Right kidney (tissue), 1 donor: Measurements from ENCODE around the gene THBS1.

ENCODE experiments used
- DNase-seq: peaks from one replicate; pipeline ENCODE4 v3.0.0-alpha.2; 2016

THBS1 gene

DNA sequence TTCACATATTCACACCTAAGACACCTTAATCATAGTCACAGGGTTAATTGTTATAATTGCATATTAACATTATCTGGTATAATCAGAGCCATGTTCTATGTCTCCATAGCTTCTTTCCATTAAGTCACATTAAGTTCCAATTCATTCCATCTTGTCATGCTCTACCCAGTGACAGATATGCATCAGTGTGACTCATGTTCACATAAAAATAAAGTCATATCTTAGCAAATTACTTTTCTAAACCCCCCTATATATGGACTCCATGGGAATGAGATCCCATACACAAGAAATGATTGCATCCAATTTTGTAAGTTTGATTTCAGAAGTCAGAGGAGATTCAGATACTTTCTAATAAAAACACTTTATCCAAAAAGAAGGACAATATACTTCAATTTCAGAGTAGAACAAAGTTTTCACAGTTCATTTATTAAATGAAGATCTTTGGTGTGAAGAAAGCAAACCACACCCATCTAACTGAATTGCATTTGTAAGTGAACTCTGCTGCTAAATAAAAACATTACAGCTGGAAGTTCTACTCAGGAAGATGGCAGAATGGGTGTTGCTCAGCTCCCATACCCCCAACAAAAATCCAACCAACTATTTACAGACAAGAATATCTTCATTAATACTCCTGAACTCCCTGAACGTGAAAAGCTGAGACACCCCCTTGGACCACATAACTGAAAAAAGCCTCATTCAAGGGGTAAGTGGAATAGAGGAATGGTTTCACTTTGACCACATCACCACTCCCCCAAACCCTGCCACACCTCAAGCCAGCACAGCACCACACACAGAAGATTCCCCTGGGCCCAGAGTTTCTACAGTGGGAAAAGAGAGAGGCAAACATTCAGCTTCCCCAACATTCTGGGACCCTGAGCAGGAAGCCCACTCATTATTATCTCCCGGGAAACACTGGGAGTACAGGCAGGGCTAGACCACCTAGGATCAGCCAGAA lies 27.6 kb downstream of the THBS1 start:
- DNase-seq, result no peak

DNA sequence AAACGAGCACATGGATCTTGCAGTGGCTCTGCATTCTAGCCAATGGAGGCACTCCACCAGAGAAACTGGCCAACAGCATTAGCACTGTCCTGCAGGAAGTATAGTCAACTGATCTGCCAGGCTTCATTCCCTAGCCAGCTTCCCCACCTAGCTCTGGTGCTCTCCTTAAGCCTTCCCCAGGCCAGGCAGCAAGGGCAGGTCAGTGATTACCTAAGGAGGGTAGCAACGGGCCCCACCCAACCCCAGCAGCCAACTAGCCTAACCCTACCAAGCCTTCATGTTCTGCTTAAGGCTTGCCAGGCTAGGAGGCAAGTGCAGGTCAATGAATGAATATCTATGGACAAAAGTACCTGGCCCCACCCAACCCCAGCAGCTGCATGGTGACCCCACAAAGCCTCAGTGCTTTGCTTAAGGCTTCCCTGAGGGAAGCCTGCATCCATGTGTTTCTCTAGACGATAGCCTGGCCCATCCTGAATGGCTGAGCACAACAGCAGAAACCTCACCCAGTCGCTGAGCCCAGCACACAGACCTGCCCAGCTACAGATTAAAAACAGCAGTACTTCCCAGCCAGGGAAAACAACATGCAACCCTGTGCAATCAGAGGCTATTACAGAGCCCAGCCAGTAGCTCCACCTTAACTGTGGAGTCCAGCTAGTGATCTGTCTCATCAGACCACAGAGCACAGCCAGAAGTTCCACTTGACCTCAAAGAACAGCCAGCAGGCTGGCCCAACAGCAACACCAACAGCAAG lies 28.5 kb downstream of the THBS1 start:
- no peak for DNase-seq

DNA sequence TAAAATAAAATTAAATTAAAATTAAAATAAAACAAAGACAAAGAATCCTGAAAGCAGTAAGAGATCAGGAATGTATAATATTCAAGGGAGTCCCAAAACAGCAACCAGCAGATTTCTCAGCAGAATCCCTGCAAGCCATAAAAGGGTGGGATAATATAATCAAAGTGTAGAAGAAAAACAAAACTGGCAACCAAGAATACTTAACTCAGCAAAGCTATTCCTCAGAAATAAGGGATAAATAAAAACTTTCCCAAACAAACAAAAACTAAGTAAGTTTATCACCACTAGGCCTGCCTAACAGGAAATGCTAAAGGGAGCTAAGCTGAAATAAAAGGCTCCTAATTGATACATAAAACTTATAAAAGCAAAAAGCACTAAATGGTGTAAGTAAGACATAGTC lies 29.8 kb downstream of the THBS1 start:
- DNase-seq, result no peak

DNA sequence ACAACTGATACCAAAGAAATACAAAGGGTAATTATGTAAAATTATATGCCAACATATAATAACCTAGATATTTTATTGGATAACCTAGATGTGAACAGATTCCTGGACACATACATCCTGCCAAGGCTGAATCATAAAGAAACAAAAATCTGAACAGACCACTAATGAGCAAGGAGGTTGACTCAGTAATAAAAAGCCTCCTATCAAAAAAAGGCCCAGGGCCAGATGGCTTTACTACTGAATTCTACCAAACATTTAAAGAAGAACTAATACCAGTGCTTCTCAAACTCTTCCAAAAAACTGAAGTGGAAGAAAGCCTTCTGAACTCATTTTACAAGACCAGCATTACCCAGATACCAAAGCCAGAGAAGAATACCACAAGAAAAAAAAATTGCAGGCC lies 32.4 kb downstream of the THBS1 start:
- no peak for DNase-seq

DNA sequence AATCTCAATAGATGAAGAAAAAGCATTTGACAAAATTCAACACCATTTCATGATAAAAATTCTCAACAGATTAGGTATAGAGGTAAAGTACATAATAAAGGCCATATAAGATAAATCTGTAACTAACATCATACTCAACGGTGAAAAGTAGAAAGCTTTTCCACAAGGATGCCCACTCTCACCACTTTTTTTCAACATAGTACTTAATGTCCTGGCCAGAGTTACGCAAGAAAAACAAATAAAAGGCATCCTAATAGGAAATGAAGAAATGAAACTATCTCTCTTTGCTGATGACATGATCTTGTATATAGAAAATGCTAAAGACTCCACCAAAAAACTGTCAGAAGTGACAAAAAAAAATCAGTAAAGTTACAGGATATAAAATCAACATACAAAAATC lies 33.0 kb downstream of the THBS1 start:
- no peak for DNase-seq

DNA sequence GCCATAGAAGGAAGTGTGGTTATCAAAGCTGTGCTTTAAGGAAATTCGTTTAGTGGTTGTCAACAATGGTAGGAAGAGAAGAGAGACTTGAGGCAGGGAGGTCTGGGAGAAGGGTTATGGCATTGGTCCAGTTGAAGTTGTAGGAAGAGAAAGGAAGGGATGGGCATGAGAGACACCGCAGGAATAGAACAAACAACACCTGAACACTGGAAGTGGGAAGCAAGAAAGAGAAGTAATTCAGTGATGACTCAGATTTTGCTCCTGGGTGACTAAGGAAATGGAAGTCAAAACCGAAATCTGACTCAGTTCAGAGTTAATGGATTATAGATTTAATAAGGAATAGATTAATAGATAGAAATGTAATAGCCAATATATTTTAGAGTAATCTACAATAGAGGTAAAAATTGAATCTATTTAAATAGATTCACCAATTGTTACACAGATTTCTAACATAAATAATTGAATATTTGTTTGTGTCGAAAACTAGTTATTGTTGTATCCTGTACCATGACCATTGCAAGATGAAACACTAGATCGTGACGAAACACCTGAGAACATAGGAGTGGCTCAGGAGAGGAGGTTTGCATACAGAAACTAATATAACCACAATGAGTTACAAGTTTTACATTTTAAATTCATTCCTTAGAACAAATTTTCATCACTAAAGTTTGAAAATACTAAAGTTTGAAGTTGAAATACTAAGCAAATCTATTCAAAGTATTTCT lies 36.0 kb downstream of the THBS1 start:
- no peak for DNase-seq

DNA sequence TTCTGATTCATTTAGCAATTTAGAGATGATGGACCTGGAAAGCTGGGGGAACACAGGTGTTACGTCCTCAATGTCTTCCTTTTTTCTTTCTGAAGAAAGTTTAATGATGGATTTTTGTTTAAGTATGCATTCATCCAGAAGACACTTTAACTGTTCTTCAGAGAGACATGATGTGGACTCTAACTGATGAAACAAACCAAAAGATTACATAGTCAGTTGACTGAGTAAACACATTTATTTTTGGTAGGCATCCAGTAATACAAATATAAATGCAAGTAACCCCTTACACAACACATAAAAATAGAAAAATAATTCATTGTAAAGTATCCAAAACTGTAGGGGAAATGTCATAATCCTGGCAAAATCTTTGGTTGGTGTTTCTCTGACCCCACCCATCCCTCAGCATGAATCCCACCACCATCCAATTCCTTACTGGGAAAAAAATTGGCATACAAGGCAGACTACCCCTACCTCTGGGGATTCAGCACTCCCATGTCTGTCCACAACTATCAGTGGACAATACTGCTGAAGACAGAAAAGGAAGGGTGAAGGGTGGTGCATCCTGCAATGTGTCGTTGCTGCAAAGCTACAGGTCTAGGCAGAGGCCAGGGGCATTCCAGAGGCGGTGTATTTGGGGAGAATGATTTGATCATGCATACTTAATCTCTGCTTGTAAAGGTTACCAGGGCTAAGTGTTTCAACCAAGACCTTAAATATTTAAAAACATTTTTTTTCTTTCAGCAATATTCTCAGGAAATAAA lies 37.4 kb downstream of the THBS1 start:
- no peak for DNase-seq

DNA sequence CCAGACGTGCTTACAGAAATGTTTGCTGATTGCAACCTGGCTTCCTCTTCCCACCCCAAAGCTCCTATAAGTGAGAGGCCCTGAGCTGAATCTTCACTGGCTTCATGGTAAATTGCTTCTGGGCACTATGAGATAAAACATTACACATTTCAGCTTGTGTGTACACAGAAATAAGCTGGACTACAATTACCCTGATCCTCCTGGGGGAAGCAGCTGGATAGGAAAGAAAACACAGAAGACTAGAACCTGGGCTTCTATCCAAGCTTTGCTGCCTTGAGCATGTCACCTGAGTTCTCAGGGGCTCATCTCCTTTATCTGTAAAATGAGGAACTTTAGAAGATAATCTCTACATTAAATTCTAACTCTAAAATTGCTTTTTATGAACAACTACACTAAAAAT lies 40.3 kb downstream of the THBS1 start:
- DNase-seq, result no peak

DNA sequence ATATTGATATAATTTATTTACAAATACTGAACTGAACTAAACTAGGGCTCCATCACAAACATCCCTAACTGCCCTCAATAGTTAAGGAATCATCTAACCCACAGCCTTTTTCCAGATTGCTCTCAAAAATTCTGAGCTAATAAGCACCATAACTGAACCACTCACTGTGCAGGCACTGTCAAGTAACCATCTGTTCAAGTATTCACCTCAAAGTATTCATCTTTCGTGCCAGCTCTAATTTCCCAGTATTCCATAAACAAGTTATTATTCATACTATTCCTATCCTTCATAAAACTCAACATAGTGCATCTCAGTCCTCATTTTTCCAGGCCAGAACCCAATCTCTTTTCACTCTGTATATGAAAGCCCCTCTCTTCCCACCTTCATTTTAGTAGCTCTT lies 41.1 kb downstream of the THBS1 start:
- no peak for DNase-seq

DNA sequence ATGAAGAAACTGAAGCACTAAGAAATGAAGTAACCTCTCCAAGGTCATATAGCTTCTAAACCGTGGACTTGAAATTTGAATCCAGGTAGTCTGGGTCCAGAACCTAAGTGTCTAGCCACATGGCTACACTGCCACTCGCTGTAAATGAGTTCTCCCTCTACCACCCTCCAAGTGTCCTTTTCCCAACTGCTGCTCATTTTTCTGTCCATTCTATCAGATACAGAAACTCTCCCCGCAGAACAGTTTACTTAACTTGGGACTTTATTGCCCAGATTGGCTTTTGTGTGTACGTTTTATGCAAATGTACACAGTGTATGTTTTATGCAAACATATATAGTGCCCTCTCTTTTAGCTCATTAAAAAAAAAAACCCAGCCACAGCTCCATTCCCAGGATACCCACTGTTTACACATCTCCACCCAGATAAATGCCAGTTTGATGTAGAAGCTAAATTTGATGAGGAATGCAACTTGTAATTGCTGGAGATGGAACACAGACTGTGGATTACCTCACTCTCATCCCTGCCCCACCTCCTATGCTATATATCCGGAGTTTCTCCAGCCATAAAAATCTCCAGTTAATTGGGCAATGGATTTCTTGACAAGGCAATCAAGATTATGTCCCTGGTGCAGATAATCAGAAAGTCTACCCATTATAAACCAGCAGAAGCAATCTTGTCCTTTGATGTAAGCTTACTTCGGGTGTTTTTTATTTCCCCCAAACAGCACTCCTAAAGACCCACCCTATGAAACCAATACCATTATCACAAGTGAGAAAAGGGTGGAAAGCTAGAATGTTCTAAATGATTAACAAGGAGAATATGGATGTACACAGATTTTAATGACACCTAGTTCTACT lies 42.0 kb downstream of the THBS1 start:
- no peak for DNase-seq

DNA sequence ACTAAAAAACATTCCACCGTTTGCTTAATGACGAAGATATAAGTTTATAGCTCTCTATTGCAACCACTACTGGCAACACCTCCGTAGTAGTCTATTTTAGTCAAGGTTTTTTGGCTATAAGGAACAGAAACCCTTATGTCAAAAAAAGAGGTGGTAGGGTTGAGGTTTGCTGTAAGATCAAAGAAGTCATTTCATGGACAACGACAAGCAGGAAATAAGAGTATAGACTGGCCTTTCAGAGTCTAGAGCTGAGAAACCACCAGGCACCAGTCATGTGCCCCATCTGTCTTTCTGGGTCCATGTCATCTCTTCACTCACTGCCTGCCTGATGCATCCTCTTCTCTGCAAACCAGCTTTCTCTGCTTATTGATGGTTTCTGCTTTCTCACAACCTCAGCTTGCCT lies 42.7 kb downstream of the THBS1 start:
- DNase-seq, result no peak

DNA sequence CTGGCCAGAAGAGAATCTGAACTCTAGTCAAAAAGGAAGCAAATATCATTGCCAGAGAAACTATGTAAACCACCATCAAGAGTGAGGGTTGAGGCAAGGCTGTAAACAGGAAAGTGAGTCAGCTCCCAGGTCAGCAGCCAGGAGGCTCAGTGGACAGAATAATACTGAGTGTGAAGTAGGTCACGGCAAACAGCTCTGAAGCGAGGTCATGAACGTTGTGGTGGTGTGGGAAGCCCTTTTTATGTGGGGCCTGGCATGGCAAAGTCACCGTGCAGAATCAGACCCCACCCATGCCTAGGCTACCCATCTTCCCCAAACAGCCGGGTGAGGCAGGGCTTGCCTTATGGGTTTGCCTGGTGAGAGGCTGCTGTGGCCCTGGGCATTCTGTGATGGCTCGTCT lies 43.9 kb downstream of the THBS1 start:
- no peak for DNase-seq

DNA sequence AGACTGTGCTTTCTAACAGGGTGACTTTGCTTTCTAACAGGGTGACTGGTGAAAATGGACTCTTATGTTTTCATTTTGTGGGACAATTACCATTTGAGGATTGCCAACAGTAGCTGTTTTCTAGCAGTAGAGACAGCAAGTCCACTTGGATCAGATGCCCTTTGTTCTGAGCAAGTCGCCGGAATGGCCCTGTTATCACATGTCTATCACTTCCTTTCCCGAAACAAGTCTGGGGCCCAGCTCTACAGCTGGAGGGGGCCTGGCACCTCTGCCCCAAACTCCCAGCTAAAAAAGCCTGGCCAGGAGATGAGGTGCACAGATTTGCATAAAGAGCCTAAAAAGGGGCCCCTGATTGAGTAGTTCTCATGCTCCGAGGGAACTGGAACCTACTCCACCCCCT lies 44.6 kb downstream of the THBS1 start:
- DNase-seq, result no peak

DNA sequence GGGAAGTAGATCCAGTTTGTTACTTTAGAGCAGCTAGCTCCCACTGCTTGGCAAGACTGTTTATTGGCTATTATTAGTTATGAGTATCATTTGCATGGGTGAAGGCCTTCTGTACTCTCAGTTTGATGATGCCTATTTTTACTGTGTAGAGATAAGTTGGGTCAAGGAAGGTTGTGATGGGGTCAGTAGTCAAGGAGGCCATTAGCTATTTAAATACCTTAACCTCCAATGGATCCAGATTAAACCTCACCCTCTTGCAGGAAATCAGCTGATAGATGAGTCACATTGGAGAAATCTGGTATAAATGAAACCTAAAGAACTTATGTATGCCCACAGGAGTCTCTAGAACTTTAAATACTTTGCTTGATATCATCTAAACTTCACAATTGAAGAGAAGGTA lies 45.0 kb downstream of the THBS1 start:
- DNase-seq, result no peak

DNA sequence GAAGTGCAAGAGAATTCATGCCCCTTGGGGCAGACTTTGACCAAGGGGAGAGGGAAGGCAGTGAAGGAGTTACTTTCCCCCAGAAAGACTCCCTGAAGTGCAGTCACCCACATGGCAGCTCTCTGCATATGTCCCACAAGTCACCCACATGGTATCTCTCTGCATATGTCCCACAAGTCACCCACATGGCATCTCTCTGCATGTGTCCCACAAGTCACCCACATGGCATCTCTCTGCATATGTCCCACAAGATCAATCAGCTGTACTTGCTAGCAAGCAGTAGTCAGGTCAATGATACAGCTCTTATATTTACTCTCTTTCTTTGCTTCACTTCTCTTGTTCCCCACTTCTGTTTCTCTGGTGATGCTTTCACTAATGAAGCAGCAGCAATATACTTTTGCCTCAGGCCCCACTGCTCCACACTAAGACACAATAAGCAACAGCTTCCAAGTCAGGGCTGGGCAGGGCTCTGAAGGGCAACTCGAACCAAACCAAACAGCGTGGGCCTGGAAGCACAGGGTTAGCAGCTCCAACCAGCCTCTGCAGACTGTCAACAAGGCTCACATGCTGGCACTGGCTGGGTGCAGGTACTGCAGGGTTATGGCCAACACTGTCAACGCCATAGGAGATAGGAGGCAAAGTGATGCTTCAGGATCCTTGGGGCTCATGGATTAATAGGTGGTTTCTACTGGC lies 46.7 kb downstream of the THBS1 start:
- DNase-seq, result no peak

DNA sequence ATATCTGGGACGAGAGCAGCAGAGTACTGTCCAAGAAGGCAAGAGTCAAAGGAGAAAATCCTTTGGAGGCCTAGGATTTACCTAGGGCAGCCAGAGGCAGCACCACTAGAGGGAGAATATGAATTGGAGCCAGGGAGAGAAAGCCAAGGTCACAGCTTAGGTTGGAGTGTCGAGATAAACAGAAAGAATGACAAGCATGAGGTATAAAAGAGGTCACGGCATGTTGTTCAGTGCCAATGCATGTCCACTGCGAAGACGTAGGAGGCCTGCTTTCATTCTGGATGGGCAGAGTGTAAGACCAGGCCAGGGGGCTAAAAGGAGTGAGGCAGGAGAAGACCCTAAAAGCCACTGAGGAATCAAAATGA lies 47.2 kb downstream of the THBS1 start:
- DNase-seq, result no peak

DNA sequence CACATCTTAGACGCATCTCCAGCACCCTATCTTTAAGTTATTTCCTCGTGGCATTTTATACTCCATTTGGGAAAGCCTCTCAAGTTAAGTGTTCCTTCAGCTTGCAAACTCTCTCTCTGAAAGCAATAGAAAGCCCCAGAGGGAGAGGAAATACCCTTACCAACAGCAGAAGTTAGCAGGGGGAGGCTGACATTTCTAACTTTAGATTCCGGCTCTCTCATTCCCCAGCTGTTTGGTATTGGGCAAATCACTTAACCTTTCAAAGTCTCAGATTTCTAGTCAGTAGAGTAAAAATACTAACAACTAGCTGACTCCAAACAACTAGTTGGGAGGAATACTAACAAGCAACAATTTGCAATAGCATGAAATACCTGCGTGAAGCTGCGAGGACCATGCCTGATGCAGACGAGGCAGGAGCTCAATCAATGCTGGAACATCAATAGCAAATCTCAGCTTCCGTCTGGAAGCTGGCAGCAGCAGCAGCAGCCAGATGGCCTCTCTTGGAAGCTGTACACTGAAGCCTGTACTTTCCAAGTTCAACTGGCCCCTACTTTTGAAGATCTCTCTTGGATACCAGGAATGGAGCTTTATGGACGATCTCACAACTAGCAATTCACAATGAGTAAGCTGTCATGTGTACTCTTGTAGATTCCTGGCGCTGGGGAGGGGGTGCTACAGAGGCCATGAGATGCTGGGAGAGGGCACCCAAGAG lies 47.8 kb downstream of the THBS1 start:
- no peak for DNase-seq

DNA sequence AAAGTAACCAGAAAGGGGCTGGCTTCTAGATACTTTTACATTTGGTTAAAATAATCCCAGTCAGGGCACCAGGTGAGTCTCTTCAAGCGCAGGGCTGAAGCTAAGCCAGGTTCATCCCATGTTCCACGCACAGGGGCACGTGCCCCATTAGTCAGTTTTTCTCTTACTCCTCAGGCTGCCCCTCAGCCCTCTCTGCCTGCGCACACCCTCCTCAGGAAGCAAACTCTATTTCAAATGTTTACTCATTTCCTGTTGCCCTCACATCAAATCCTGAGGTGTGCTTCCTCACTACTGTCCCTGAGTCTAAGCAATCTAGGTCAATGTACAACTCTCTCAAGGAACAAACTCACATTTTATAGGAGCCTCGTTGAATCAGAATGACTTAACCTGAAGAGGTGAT lies 48.5 kb downstream of the THBS1 start:
- DNase-seq, result no peak

DNA sequence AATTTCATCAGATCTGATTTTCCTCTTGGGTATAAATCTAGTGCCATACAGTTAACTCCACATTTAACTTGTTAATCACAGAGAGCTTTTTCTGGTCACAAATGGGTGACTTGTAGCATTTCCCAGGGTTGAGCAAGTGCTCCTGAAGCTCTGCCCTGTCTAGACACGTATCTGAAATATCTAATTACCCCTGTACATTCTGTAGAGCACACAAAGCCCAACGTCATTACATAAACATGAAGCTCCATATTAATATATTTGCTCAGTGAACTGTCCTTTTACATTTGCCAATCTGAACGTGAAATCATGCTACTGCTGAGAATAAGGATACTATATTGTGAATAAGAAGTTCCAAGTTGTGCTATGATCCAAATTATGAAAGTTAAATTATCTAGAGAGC lies 49.0 kb downstream of the THBS1 start:
- DNase-seq, result no peak

DNA sequence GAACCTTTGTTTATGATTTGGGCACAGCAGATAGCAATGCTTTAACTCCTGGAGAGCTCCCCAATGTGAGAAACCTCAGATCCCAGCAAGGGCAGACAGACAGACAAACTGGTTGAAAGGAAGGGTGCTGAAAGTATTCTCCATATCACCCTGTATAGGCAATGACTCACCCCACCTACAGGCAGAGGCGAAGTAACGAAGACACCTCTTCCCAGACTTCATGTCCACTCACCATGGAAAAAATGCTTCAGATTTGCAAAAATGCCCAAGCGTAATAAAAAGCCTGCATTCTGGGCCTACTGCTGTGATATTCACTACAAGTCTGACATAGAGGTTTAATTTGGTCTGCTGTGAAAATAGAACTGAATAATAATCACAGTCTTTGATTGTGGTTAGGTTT lies 50.5 kb downstream of the THBS1 start:
- no peak for DNase-seq
